Activated CD4-positive, alpha-beta T cell treated with anti-CD3 and anti-CD28 coated beads, Interleukin-10, Interleukin-2, amounts not matched to agents 100 ng/mL and 50 ng/mL, durations not matched to agents 16 hours and 8 hours (primary cell): ENCODE results near the gene NMT1.

ENCODE experiments used
- DNase-seq: peaks from one replicate; pipeline ENCODE4 v3.0.0-alpha.2; 2020

Gene NMT1

GRCh38 chr17:45106582-45106981, 45.5 kb downstream of the NMT1 start:
- no peak for DNase-seq

- no peak for DNase-seq
Measured at GRCh38 chr17:45107293-45108010, 46.3 kb downstream of the NMT1 start.

GRCh38 chr17:45108051-45108450, 46.9 kb downstream of the NMT1 start:
- no peak for DNase-seq

GRCh38 chr17:45108595-45109521, 47.7 kb downstream of the NMT1 start:
- no peak for DNase-seq

GRCh38 chr17:45110676-45111611, 49.8 kb downstream of the NMT1 start:
- no peak for DNase-seq

GRCh38 chr17:45111850-45112249, 50.7 kb downstream of the NMT1 start:
- no peak for DNase-seq

GRCh38 chr17:45112559-45113423, 51.7 kb downstream of the NMT1 start:
- no peak for DNase-seq

GRCh38 chr17:45113424-45113754, 52.3 kb downstream of the NMT1 start:
- DNase-seq, result no peak

GRCh38 chr17:45114117-45114932, 53.2 kb downstream of the NMT1 start:
- no peak for DNase-seq

- DNase-seq, result no peak
Measured at GRCh38 chr17:45115015-45115625, 54.0 kb downstream of the NMT1 start.

- no peak for DNase-seq
Measured at GRCh38 chr17:45115871-45116270, 54.8 kb downstream of the NMT1 start.

- no peak for DNase-seq
Measured at GRCh38 chr17:45116434-45117016, 55.4 kb downstream of the NMT1 start.

- DNase-seq, result no peak
Measured at GRCh38 chr17:45117334-45117733, 56.2 kb downstream of the NMT1 start.

GRCh38 chr17:45117848-45118646, 56.9 kb downstream of the NMT1 start:
- no peak for DNase-seq

- no peak for DNase-seq
Measured at GRCh38 chr17:45118691-45119090, 57.6 kb downstream of the NMT1 start.

- DNase-seq, result no peak
Measured at GRCh38 chr17:45119964-45120363, 58.8 kb downstream of the NMT1 start.

GRCh38 chr17:45120558-45120957, 59.4 kb downstream of the NMT1 start:
- no peak for DNase-seq

GRCh38 chr17:45121055-45121454, 59.9 kb downstream of the NMT1 start:
- no peak for DNase-seq

- DNase-seq, result no peak
Measured at GRCh38 chr17:45123076-45123770, 62.1 kb downstream of the NMT1 start.
